CD4-positive, alpha-beta T cell treated with Interleukin-4 for 4 hours (primary cell): ENCODE data around the gene HIPK2.

ENCODE experiments used
- DNase-seq: peaks from one replicate; pipeline ENCODE4 v3.0.0-alpha.2; 2020

The HIPK2 gene

GRCh38 chr7:139667377-139667776 lies 110.4 kb downstream of the HIPK2 start:
- DNase-seq: no peak

- DNase-seq: no peak
Observed at GRCh38 chr7:139666501-139666900, 111.3 kb downstream of the HIPK2 start.

- DNase-seq: no peak
Observed at GRCh38 chr7:139664434-139664833, 113.4 kb downstream of the HIPK2 start.

GRCh38 chr7:139663608-139664177 lies 114.1 kb downstream of the HIPK2 start:
- DNase-seq: no peak

- no peak for DNase-seq
Observed at GRCh38 chr7:139661903-139662302, 115.9 kb downstream of the HIPK2 start.

GRCh38 chr7:139661043-139661440 lies 116.8 kb downstream of the HIPK2 start:
- DNase-seq: no peak

- no peak for DNase-seq
Observed at GRCh38 chr7:139660317-139661042, 117.3 kb downstream of the HIPK2 start.

- no peak for DNase-seq
Observed at GRCh38 chr7:139659922-139660316, 117.9 kb downstream of the HIPK2 start.

GRCh38 chr7:139658908-139659675 lies 118.7 kb downstream of the HIPK2 start:
- DNase-seq: no peak

GRCh38 chr7:139658296-139658695 lies 119.5 kb downstream of the HIPK2 start:
- DNase-seq: no peak

- DNase-seq: no peak
Observed at GRCh38 chr7:139657725-139658124, 120.1 kb downstream of the HIPK2 start.

GRCh38 chr7:139656387-139656786 lies 121.4 kb downstream of the HIPK2 start:
- no peak for DNase-seq

GRCh38 chr7:139655305-139655704 lies 122.5 kb downstream of the HIPK2 start:
- DNase-seq: no peak

- DNase-seq: no peak
Observed at GRCh38 chr7:139654276-139655181, 123.3 kb downstream of the HIPK2 start.

- no peak for DNase-seq
Observed at GRCh38 chr7:139651914-139652313, 125.9 kb downstream of the HIPK2 start.

GRCh38 chr7:139651308-139651707 lies 126.5 kb downstream of the HIPK2 start:
- DNase-seq: no peak

GRCh38 chr7:139650429-139651100 lies 127.2 kb downstream of the HIPK2 start:
- no peak for DNase-seq

- peak; percentile 11 for DNase-seq
Observed at GRCh38 chr7:139648941-139649425, 128.8 kb downstream of the HIPK2 start.

- DNase-seq: no peak
Observed at GRCh38 chr7:139648391-139648861, 129.4 kb downstream of the HIPK2 start.

GRCh38 chr7:139647814-139648390 lies 129.9 kb downstream of the HIPK2 start:
- DNase-seq: no peak

GRCh38 chr7:139647085-139647484 lies 130.7 kb downstream of the HIPK2 start:
- DNase-seq: peak; percentile 15

GRCh38 chr7:139646566-139646965 lies 131.2 kb downstream of the HIPK2 start:
- DNase-seq: no peak
